Endodermal cell (in vitro differentiated cells): Measurements from ENCODE around the gene TAP1. TPM values are rescaled to one million over a fixed set of nuclear protein-coding genes. Genes with fewer than 3 reads are reported as not detected.

Experiments used
- DNase-seq: peaks from one replicate; pipeline ENCODE4 v3.0.0-alpha.2; 2017
- H3K27ac ChIP-seq: 2 replicates; pipeline ENCODE4 v1.5.1; 2013; ENCODE audit warnings: mild to moderate bottlenecking, low read depth, low read length, moderate library complexity
- H3K27me3 ChIP-seq: 2 replicates; pipeline ENCODE4 v1.6.1; 2013; ENCODE audit warnings: mild to moderate bottlenecking, low read length, moderate library complexity; ENCODE audit not compliant: insufficient read depth, control insufficient read depth, poor library complexity, severe bottlenecking
- H3K36me3 ChIP-seq: 2 replicates; pipeline ENCODE4 v1.7.0; 2013; ENCODE audit warnings: mild to moderate bottlenecking, low read length, moderate library complexity; ENCODE audit not compliant: control insufficient read depth, insufficient read depth
- H3K4me1 ChIP-seq: one replicate; pipeline ENCODE4 v1.7.0; 2013; ENCODE audit warnings: low read length; ENCODE audit not compliant: control insufficient read depth, insufficient read depth
- H3K4me3 ChIP-seq: 2 replicates; pipeline ENCODE4 v1.5.1; 2013; ENCODE audit warnings: mild to moderate bottlenecking, low read length, moderate library complexity
- H3K9ac ChIP-seq: 2 replicates; pipeline ENCODE4 v1.6.1; 2013; ENCODE audit warnings: mild to moderate bottlenecking, low read length, moderate library complexity; ENCODE audit not compliant: poor library complexity, severe bottlenecking; ENCODE audit errors: extremely low read depth
- H3K9me3 ChIP-seq: 2 replicates; pipeline ENCODE4 v1.6.1; 2013; ENCODE audit warnings: mild to moderate bottlenecking, low read length, moderate library complexity; ENCODE audit not compliant: control insufficient read depth
- H3K27ac Mint-ChIP-seq: 2 replicates; pipeline ENCODE4 v1.8.0; 2020; ENCODE audit warnings: mixed read lengths
- H3K27me3 Mint-ChIP-seq: 2 replicates; pipeline ENCODE4 v1.8.0; 2021; ENCODE audit warnings: mild to moderate bottlenecking, mixed read lengths; ENCODE audit not compliant: insufficient read depth
- H3K36me3 Mint-ChIP-seq: 2 replicates; pipeline ENCODE4 v1.8.0; 2020; ENCODE audit warnings: low read depth, mixed read lengths
- H3K4me1 Mint-ChIP-seq: 2 replicates; pipeline ENCODE4 v1.8.0; 2020; ENCODE audit warnings: mixed read lengths
- H3K4me3 Mint-ChIP-seq: 2 replicates; pipeline ENCODE4 v1.8.0; 2020; ENCODE audit warnings: mild to moderate bottlenecking, moderate library complexity, mixed read lengths
- H3K9me3 Mint-ChIP-seq: 2 replicates; pipeline ENCODE4 v1.8.0; 2020; ENCODE audit warnings: mild to moderate bottlenecking, mixed read lengths
- CTCF ChIP-seq: fragments of 200-600 bp; sonication (generic); conservative IDR thresholded peaks from 2 replicates; pipeline ENCODE4 v1.5.0; 2021; ENCODE audit warnings: antibody characterized with exemption, mild to moderate bottlenecking
- WGBS, 2 experiments: methylation state at CpG; one replicate each; pipeline versions ENCODE4 v1.1.5 to v1.1.7; 2013; ENCODE audit warnings: missing lambda C conversion rate in 2 of 2, mixed read lengths in 1 of 2; ENCODE audit not compliant: insufficient coverage in 1 of 2, insufficient read length in 1 of 2; 5-methylcytosine and 5-hydroxymethylcytosine counted together
- total RNA-seq, 2 donors: library from RNA; stranded (reverse); fragmentation: NEBNext Ultra II Directional in 1 of 2; extraction: Animal tissue kit (Norgen Biotek cat#: 25700) in 1 of 2; gene quantifications; 2 replicates in 1 of 2; 3 replicates in 1 of 2; pipeline ENCODE4 v1.2.1, GENCODE V29; 2021

TAP1 gene
- total RNA-seq, 2 donors from 2014 or later, result 2.0 to 2.6 TPM

GRCh38 chr6:32796848-32797776 is 56.4 kb downstream of the TAP1 start:
- H3K27me3 ChIP-seq, result peaks cover 31% of the 10 kb centered on the region
- H3K4me3 ChIP-seq, result peak overlapping the region; percentile 21
- H3K9me3 ChIP-seq, result peaks cover 11% of the 10 kb centered on the region
- H3K27ac ChIP-seq, result no peak overlapping the region
- DNase-seq, result peak; percentile 89
- H3K4me3 Mint-ChIP-seq, result peak overlapping the region; percentile 44
- 27 to 29% methylated on average over 23 to 30 of the region's 30 CpGs for WGBS, 2 experiments
- H3K4me1 ChIP-seq, result no peaks in the 10 kb centered on the region
- no peak overlapping the region for H3K9ac ChIP-seq
- peaks cover 9% of the 10 kb centered on the region for H3K9me3 Mint-ChIP-seq
- peaks cover 11% of the 10 kb centered on the region for H3K4me1 Mint-ChIP-seq
- H3K36me3 Mint-ChIP-seq, result no peaks in the 10 kb centered on the region
- peaks cover 50% of the 10 kb centered on the region for H3K27me3 Mint-ChIP-seq
- H3K36me3 ChIP-seq, result no peaks in the 10 kb centered on the region
- H3K27ac Mint-ChIP-seq, result no peak overlapping the region
- peak; percentile 92 for TF ChIP-seq CTCF

Other genes with a start within 250 kb of the TAP1 start
- gene HLA-DQA1, start 216.3 kb downstream of the TAP1 start, total RNA-seq, result under 1 TPM in 1 of 2 donors, not detected in 1; 0.97 TPM
- gene HLA-DQB1, start 187.0 kb downstream of the TAP1 start, total RNA-seq, result 10 to 100 TPM in 1 of 2 donors, 1 to 10 TPM in 1; 2.2 to 11.1 TPM
- gene HLA-DQA2, start 112.3 kb downstream of the TAP1 start, total RNA-seq, result not detected
- gene HLA-DQB2, start 90.2 kb downstream of the TAP1 start, total RNA-seq, result not detected
- not detected for gene HLA-DOB, start 36.7 kb downstream of the TAP1 start, total RNA-seq
- 1 to 10 TPM; 3.4 to 6.6 TPM for gene TAP2, start 15.0 kb downstream of the TAP1 start, total RNA-seq
- gene PSMB8, start 9.7 kb downstream of the TAP1 start, total RNA-seq, result 1 to 10 TPM in 1 of 2 donors, under 1 TPM in 1; 0.93 to 3.1 TPM
- gene PSMB9, start 488 bp upstream of the TAP1 start, total RNA-seq, result not detected
- 1 to 10 TPM in 1 of 2 donors, under 1 TPM in 1; 0.24 to 1.8 TPM for gene HLA-DMB, start 87.3 kb upstream of the TAP1 start, total RNA-seq
- 10 to 100 TPM in 1 of 2 donors, 1 to 10 TPM in 1; 4.9 to 19.0 TPM for gene HLA-DMA, start 99.4 kb upstream of the TAP1 start, total RNA-seq
- gene BRD2, start 114.9 kb upstream of the TAP1 start, total RNA-seq, result 100 to 1,000 TPM; 209 to 233 TPM
- 10 to 100 TPM; 10.6 to 11.1 TPM for gene HLA-DOA, start 155.9 kb upstream of the TAP1 start, total RNA-seq
- gene HLA-DPA1, start 219.9 kb upstream of the TAP1 start, total RNA-seq, result 1 to 10 TPM; 1.7 to 1.9 TPM
- 10 to 100 TPM; 13.5 to 20.6 TPM for gene HLA-DPB1, start 222.3 kb upstream of the TAP1 start, total RNA-seq